GM12891 (cell line): Measurements from ENCODE around the gene C4BPA.

ENCODE experiments used
- PAX5 ChIP-seq: IDR thresholded peaks from 2 replicates; pipeline ENCODE4 v1.6.1; 2011; ENCODE audit warnings: low read length, moderate library complexity, mild to moderate bottlenecking; ENCODE audit not compliant: insufficient read depth, severe bottlenecking
- POLR2A ChIP-seq: IDR thresholded peaks from 2 replicates; pipeline ENCODE4 v1.6.1; 2011; ENCODE audit warnings: low read depth, low read length, control low read depth
- POLR2AphosphoS5 ChIP-seq: IDR thresholded peaks from 2 replicates; pipeline ENCODE4 v1.6.1; 2011; ENCODE audit warnings: low read depth, low read length, control low read depth
- POU2F2 ChIP-seq: IDR thresholded peaks from 2 replicates; pipeline ENCODE4 v1.6.1; 2011; ENCODE audit warnings: low read depth, mild to moderate bottlenecking, control low read depth, low read length, moderate library complexity
- SPI1 ChIP-seq: IDR thresholded peaks from 2 replicates; pipeline ENCODE4 v1.6.1; 2011; ENCODE audit warnings: low read depth, low read length, control low read depth
- TAF1 ChIP-seq: IDR thresholded peaks from 2 replicates; pipeline ENCODE4 v1.6.1; 2011; ENCODE audit warnings: low read depth, low read length, control low read depth

- no peak for TF ChIP-seq PAX5
- TF ChIP-seq POU2F2 = no peak
- TF ChIP-seq POLR2A = no peak
- TF ChIP-seq TAF1 = no peak
- TF ChIP-seq SPI1 = no peak
- TF ChIP-seq POLR2AphosphoS5 = no peak
Measured at GRCh38 chr1:207069061-207069460, 35.0 kb upstream of the C4BPA start.
